ENCODE measurements around the gene STK24. TPM values are rescaled to one million over a fixed set of nuclear protein-coding genes. Genes with fewer than 3 reads are reported as not detected.

STK24 gene
- total RNA-seq, 6 donors from 2014 or later = 51.3 to 89.8 (median 78.6) TPM

GRCh38 chr13:98446234-98446621 lies 130.7 kb downstream of the STK24 start:
- Histone ChIP-seq H3K4me3 (no peak overlapping the region), H3K9me3 (no peaks in the 10 kb centered on the region), H3K27ac (peak overlapping the region in 2 of 4 donors; percentile 57 to 82), H3K36me3 (peaks cover 13 to 61% (median 29%) of the 10 kb centered on the region in 4 donors), H3K27me3 (no peaks in the 10 kb centered on the region), H3K4me1 (peaks cover 5 to 12% (median 7%) of the 10 kb centered on the region in 4 donors)
- DNase-seq = peak in 1 of 2 donors; percentile 51
- TF ChIP-seq POLR2A (IDR thresholded peaks at IDR 0.05) = no peak
- no peak for TF ChIP-seq CTCF (IDR thresholded peaks at IDR 0.05)
- ATAC-seq (ENCODE audit: low FRiP score in 2 of 2) = no peak
- WGBS, 2 donors = 93% methylated on average over 8 to 11 of the region's 11 CpGs

- Histone ChIP-seq H3K9me3 (no peaks in the 10 kb centered on the region), H3K36me3 (peaks cover 13 to 65% (median 33%) of the 10 kb centered on the region in 4 donors), H3K27me3 (no peaks in the 10 kb centered on the region), H3K27ac (peak overlapping the region; percentile 37 to 82 (median 59)), H3K4me1 (peaks cover 5 to 9% (median 7%) of the 10 kb centered on the region in 4 donors), H3K4me3 (no peak overlapping the region)
- peak; percentile 86 to 90 for ATAC-seq (ENCODE audit: low FRiP score in 2 of 2)
- 19 to 22% methylated on average over 12 to 18 of the region's 18 CpGs for WGBS, 2 donors
- peak; percentile 74 to 85 for DNase-seq
- TF ChIP-seq CTCF (IDR thresholded peaks at IDR 0.05) (peak; percentile 97 to 99 (median 98)), POLR2AphosphoS5 (IDR thresholded peaks at IDR 0.05) (peak in 1 of 2 donors; percentile 10), EP300 (IDR thresholded peaks at IDR 0.05) (no peak), POLR2A (IDR thresholded peaks at IDR 0.05) (no peak)
These were observed 131.3 kb downstream of the STK24 start for GRCh38 chr13:98445340-98446233.

- WGBS, 2 donors = 90 to 95% methylated on average over 14 to 15 of the region's 16 CpGs
- Histone ChIP-seq H3K4me3 (no peak overlapping the region), H3K36me3 (peaks cover 12 to 67% (median 35%) of the 10 kb centered on the region in 4 donors), H3K27me3 (no peaks in the 10 kb centered on the region), H3K4me1 (peaks cover 5 to 8% (median 6%) of the 10 kb centered on the region in 4 donors), H3K9me3 (no peaks in the 10 kb centered on the region), H3K27ac (no peak overlapping the region)
- no peak for TF ChIP-seq POLR2A (IDR thresholded peaks at IDR 0.05)
- TF ChIP-seq POLR2AphosphoS5 (IDR thresholded peaks at IDR 0.05) = no peak
- TF ChIP-seq EP300 (IDR thresholded peaks at IDR 0.05) = no peak
- no peak for TF ChIP-seq CTCF (IDR thresholded peaks at IDR 0.05)
- DNase-seq (peak in 1 of 2 donors; percentile 83), ATAC-seq (ENCODE audit: low FRiP score in 2 of 2) (no peak)
These were observed 132.5 kb downstream of the STK24 start for GRCh38 chr13:98444381-98444780.

- ATAC-seq (ENCODE audit: low FRiP score in 2 of 2) = no peak
- Histone ChIP-seq H3K4me3 (no peak overlapping the region), H3K4me1 (peaks cover 5 to 8% (median 6%) of the 10 kb centered on the region in 4 donors), H3K27me3 (no peaks in the 10 kb centered on the region), H3K9me3 (no peaks in the 10 kb centered on the region), H3K27ac (no peak overlapping the region), H3K36me3 (peaks cover 7 to 67% (median 36%) of the 10 kb centered on the region in 4 donors)
- TF ChIP-seq POLR2AphosphoS5 (IDR thresholded peaks at IDR 0.05) (no peak), POLR2A (IDR thresholded peaks at IDR 0.05) (no peak), CTCF (IDR thresholded peaks at IDR 0.05) (no peak), EP300 (IDR thresholded peaks at IDR 0.05) (no peak)
- 89% methylated on average over 21 of the region's 21 CpGs for WGBS, 2 donors
- no peak for DNase-seq
These were observed 133.0 kb downstream of the STK24 start for GRCh38 chr13:98443800-98444325.

Data from upper lobe of left lung (tissue), 6 donors.